SK-N-SH (cell line): Measurements from ENCODE around the gene ERI3. TPM values are rescaled to one million over a fixed set of nuclear protein-coding genes. Genes with fewer than 3 reads are reported as not detected.

Source experiments
- CTCF ChIA-PET: fragments of 300-600, 350-600 bp; formaldehyde crosslinking; extraction: SDS; loops from one replicate; lab custom pipeline; 2021; lab: Yijun Ruan, JAX
- POLR2A ChIA-PET: fragments of 350-600 bp; sonication (Branson Sonifier 250); formaldehyde crosslinking; extraction: SDS; loops from one replicate; lab custom pipeline; 2020; ENCODE audit warnings: antibody characterized with exemption, inconsistent platforms; lab: Yijun Ruan, JAX
- DNase-seq: peaks from one replicate; pipeline ENCODE4 v3.0.0; 2012
- H2AFZ ChIP-seq: fragments of 200-600 bp; sonication (generic); 2 replicates; pipeline ENCODE4 v1.8.1; 2016; ENCODE audit warnings: antibody characterized with exemption, mild to moderate bottlenecking, low read depth
- H3F3A ChIP-seq: fragments of 200-600 bp; sonication (generic); replicated peaks from 2 replicates; pipeline ENCODE3; 2016; ENCODE audit warnings: antibody characterized with exemption, mild to moderate bottlenecking; ENCODE audit not compliant: insufficient read depth
- H3K27ac ChIP-seq, 2 experiments: fragments of 200-500 bp in 1 of 2; fragments of 200-600 bp in 1 of 2; sonication (Bioruptor generic) in 1 of 2; sonication (generic), shearing (Covaris generic) in 1 of 2; 2 replicates each; pipeline versions ENCODE4 v1.5.1 to v1.6.1; 2014 to 2016; ENCODE audit warnings: low read depth in 2 of 2, inconsistent platforms in 1 of 2, low read length in 1 of 2, mild to moderate bottlenecking in 1 of 2, mixed read lengths in 1 of 2
- H3K27me3 ChIP-seq: fragments of 200-600 bp; sonication (generic), shearing (Covaris generic); 2 replicates; pipeline ENCODE4 v1.6.1; 2016; ENCODE audit warnings: mixed run types; ENCODE audit not compliant: insufficient read depth
- H3K36me3 ChIP-seq, 2 experiments: fragments of 200-500 bp in 1 of 2; fragments of 200-600 bp in 1 of 2; sonication (Bioruptor generic) in 1 of 2; sonication (generic) in 1 of 2; replicated peaks in 1 of 2; 2 replicates each; pipeline versions ENCODE3 to v1.5.1; 2014 to 2016; ENCODE audit warnings: low read length in 1 of 2, mild to moderate bottlenecking in 1 of 2; ENCODE audit not compliant: insufficient read depth in 2 of 2, control insufficient read depth in 1 of 2
- H3K4me1 ChIP-seq, 2 experiments: fragments of 200-500 bp in 1 of 2; fragments of 200-600 bp in 1 of 2; sonication (Bioruptor generic) in 1 of 2; sonication (generic), shearing (Covaris generic) in 1 of 2; 2 replicates each; pipeline versions ENCODE4 v1.5.1 to v1.6.1; 2014 to 2016; ENCODE audit warnings: low read depth in 1 of 2, low read length in 1 of 2, mixed run types in 1 of 2; ENCODE audit not compliant: insufficient read depth in 2 of 2, control insufficient read depth in 1 of 2
- H3K4me2 ChIP-seq: fragments of 200-600 bp; sonication (generic), shearing (Covaris generic); 2 replicates; pipeline ENCODE4 v1.6.1; 2017; ENCODE audit warnings: mixed run types
- H3K4me3 ChIP-seq, 2 experiments: fragments of 200-500 bp in 1 of 2; fragments of 200-600 bp in 1 of 2; sonication (Bioruptor generic) in 1 of 2; sonication (generic), shearing (Covaris generic) in 1 of 2; 2 replicates each; pipeline versions ENCODE4 v1.5.1 to v1.8.1; 2014 to 2016; ENCODE audit warnings: low read depth in 2 of 2, inconsistent platforms in 1 of 2, low read length in 1 of 2, mild to moderate bottlenecking in 1 of 2, mixed read lengths in 1 of 2, moderate library complexity in 1 of 2
- H3K79me2 ChIP-seq: fragments of 200-600 bp; sonication (generic); 2 replicates; pipeline ENCODE4 v1.8.1; 2017; ENCODE audit warnings: mild to moderate bottlenecking; ENCODE audit not compliant: insufficient read depth
- H3K9ac ChIP-seq: fragments of 200-600 bp; sonication (generic); 2 replicates; pipeline ENCODE4 v1.6.1; 2017; ENCODE audit warnings: mixed run types
- H3K9me2 ChIP-seq: fragments of 200-600 bp; sonication (generic); 2 replicates; pipeline ENCODE4 v1.6.1; 2017; ENCODE audit warnings: mixed run types
- H3K9me3 ChIP-seq: fragments of 200-600 bp; sonication (generic); 2 replicates; pipeline ENCODE4 v1.6.1; 2017; ENCODE audit warnings: mixed run types, mild to moderate bottlenecking, moderate library complexity
- H4K20me1 ChIP-seq: fragments of 200-600 bp; sonication (generic); 2 replicates; pipeline ENCODE4 v1.6.1; 2017; ENCODE audit warnings: mild to moderate bottlenecking, mixed run types; ENCODE audit not compliant: insufficient read depth
- CTCF ChIP-seq: fragments of 200-600 bp; sonication (generic); IDR thresholded peaks from 2 replicates; pipeline ENCODE4 v1.6.1; 2017; ENCODE audit warnings: antibody characterized with exemption, mild to moderate bottlenecking, moderate library complexity
- FOXM1 ChIP-seq: IDR thresholded peaks from 2 replicates; pipeline ENCODE4 v1.4.0; 2012; ENCODE audit warnings: low read depth, mild to moderate bottlenecking
- IRF3 ChIP-seq: fragments of 150-350 bp; IDR thresholded peaks from 2 replicates; pipeline ENCODE4 v1.6.1; 2016; ENCODE audit warnings: mild to moderate bottlenecking, low read depth, low read length
- MAX ChIP-seq: IDR thresholded peaks from 2 replicates; pipeline ENCODE4 v1.4.0; 2012; ENCODE audit warnings: low read depth
- MEF2A ChIP-seq: IDR thresholded peaks from 2 replicates; pipeline ENCODE4 v1.4.0; 2012; ENCODE audit warnings: low read depth, borderline replicate concordance
- MXI1 ChIP-seq: IDR thresholded peaks from 2 replicates; pipeline ENCODE4 v1.6.1; 2012; ENCODE audit warnings: mild to moderate bottlenecking, low read depth, low read length, improper control_type of control experiment
- NFIC ChIP-seq: IDR thresholded peaks from 2 replicates; pipeline ENCODE4 v1.4.0; 2012; ENCODE audit warnings: borderline replicate concordance
- NRF1 ChIP-seq: IDR thresholded peaks from 2 replicates; pipeline ENCODE4 v1.6.1; 2012; ENCODE audit warnings: low read depth, mild to moderate bottlenecking, low read length
- RAD21 ChIP-seq: IDR thresholded peaks from 2 replicates; pipeline ENCODE4 v1.6.1; 2012; ENCODE audit warnings: mild to moderate bottlenecking, low read length
- RFX5 ChIP-seq: IDR thresholded peaks from 2 replicates; pipeline ENCODE4 v1.6.1; 2012; ENCODE audit warnings: mild to moderate bottlenecking, improper control_type of control experiment, low read length
- RXRA ChIP-seq: IDR thresholded peaks from 2 replicates; pipeline ENCODE4 v1.4.0; 2012; ENCODE audit warnings: low read depth, mild to moderate bottlenecking, borderline replicate concordance
- SIN3A ChIP-seq: IDR thresholded peaks from 2 replicates; pipeline ENCODE4 v1.6.1; 2012; ENCODE audit warnings: low read depth, mild to moderate bottlenecking, low read length, moderate library complexity, borderline replicate concordance
- SMC3 ChIP-seq: IDR thresholded peaks from 2 replicates; pipeline ENCODE4 v1.6.1; 2012; ENCODE audit warnings: low read depth, low read length, improper control_type of control experiment
- TAF1 ChIP-seq: IDR thresholded peaks from 2 replicates; pipeline ENCODE4 v1.6.1; 2012; ENCODE audit warnings: low read depth, mild to moderate bottlenecking, low read length, moderate library complexity, borderline replicate concordance
- USF1 ChIP-seq: IDR thresholded peaks from 2 replicates; pipeline ENCODE4 v1.4.0; 2012; ENCODE audit warnings: low read depth, borderline replicate concordance
- USF2 ChIP-seq: fragments of 150-350 bp; IDR thresholded peaks from 2 replicates; pipeline ENCODE4 v1.6.1; 2017; ENCODE audit warnings: antibody characterized with exemption, low read length, low read depth, borderline replicate concordance
- YY1 ChIP-seq: IDR thresholded peaks from 2 replicates; pipeline ENCODE4 v1.4.0; 2012; ENCODE audit warnings: low read depth, mild to moderate bottlenecking
- ZBTB33 ChIP-seq: IDR thresholded peaks from 2 replicates; pipeline ENCODE4 v1.4.0; 2012; ENCODE audit warnings: low read depth, borderline replicate concordance
- WGBS: methylation state at CpG from one replicate; pipeline ENCODE4 v1.1.6; 2017; ENCODE audit warnings: low lambda C conversion rate; 5-methylcytosine and 5-hydroxymethylcytosine counted together
- polyA plus RNA-seq, 3 experiments: library from polyadenylated mRNA; depleted of rRNA; stranded (reverse); fragments of >200 nt; gene quantifications; 2 replicates each; pipeline ENCODE4 v1.2.3, GENCODE V29; 2012

Gene ERI3
- polyA plus RNA-seq, 1 of the 3 experiments (the other 2 are of a cell fraction) = 60.7 TPM

GRCh38 chr1:44288883-44289282, 66.2 kb downstream of the ERI3 start:
- peaks cover 0 to 14% of the 10 kb centered on the region in 2 experiments; a peak in 1 of 4 replicates for H3K4me1 ChIP-seq
- 96% methylated on average over 4 of the region's 4 CpGs for WGBS
- H3K9me2 ChIP-seq = no peaks in the 10 kb centered on the region
- H3K36me3 ChIP-seq = peaks cover 10 to 66% of the 10 kb centered on the region in 2 experiments
- DNase-seq = no peak
- H3K27ac ChIP-seq = no peak overlapping the region
- H2AFZ ChIP-seq = no peak overlapping the region
- TF ChIP-seq NFIC = no peak
- no peak for TF ChIP-seq CTCF
- no peak for TF ChIP-seq ZBTB33
- no peak for TF ChIP-seq FOXM1
- no peak for TF ChIP-seq MAX
- TF ChIP-seq RXRA = no peak
- no peak for TF ChIP-seq SIN3A
- no peak for TF ChIP-seq RFX5
- no peak for TF ChIP-seq IRF3
- no peak for TF ChIP-seq USF2
- no peak for TF ChIP-seq YY1
- no peak for TF ChIP-seq USF1
- TF ChIP-seq NRF1 = no peak
- TF ChIP-seq MEF2A = no peak
- TF ChIP-seq RAD21 = no peak
- TF ChIP-seq TAF1 = no peak
- TF ChIP-seq SMC3 = no peak
- TF ChIP-seq MXI1 = no peak
- H3K9ac ChIP-seq = no peak overlapping the region
- no peak overlapping the region for H3K4me2 ChIP-seq
- H3K4me3 ChIP-seq = no peak overlapping the region
- H3K27me3 ChIP-seq = no peaks in the 10 kb centered on the region
- H3F3A ChIP-seq = no peaks in the 10 kb centered on the region
- ChIA-PET POLR2A (no interaction called here), CTCF (interaction anchor here (4.5 kb wide), 1 partner anchor 71 kb away, joined by 16 read pairs; no protein-coding TSS in a partner anchor)
- no peaks in the 10 kb centered on the region for H3K79me2 ChIP-seq
- H3K9me3 ChIP-seq = no peaks in the 10 kb centered on the region
- H4K20me1 ChIP-seq = no peaks in the 10 kb centered on the region
